Measurements from ENCODE around the gene PIP5K1A.

- TF ChIP-seq CTCF (IDR thresholded peaks at IDR 0.05) = no peak
- TF ChIP-seq POLR2A (IDR thresholded peaks at IDR 0.05) = no peak
Observed at GRCh38 chr1:151266821-151267220, 68.5 kb downstream of the PIP5K1A start.

Data from right lobe of liver (tissue), 4 donors.